GM19463 (cell line): ENCODE measurements around the gene CCDC28B.

Experiments used
- ATAC-seq: cut with Tn5 transposase; IDR thresholded peaks from one replicate; pipeline ENCODE4 v1.9.1; 2021; ENCODE audit warnings: mild to moderate bottlenecking, moderate library complexity; ENCODE audit not compliant: unreplicated experiment

Gene CCDC28B

DNA sequence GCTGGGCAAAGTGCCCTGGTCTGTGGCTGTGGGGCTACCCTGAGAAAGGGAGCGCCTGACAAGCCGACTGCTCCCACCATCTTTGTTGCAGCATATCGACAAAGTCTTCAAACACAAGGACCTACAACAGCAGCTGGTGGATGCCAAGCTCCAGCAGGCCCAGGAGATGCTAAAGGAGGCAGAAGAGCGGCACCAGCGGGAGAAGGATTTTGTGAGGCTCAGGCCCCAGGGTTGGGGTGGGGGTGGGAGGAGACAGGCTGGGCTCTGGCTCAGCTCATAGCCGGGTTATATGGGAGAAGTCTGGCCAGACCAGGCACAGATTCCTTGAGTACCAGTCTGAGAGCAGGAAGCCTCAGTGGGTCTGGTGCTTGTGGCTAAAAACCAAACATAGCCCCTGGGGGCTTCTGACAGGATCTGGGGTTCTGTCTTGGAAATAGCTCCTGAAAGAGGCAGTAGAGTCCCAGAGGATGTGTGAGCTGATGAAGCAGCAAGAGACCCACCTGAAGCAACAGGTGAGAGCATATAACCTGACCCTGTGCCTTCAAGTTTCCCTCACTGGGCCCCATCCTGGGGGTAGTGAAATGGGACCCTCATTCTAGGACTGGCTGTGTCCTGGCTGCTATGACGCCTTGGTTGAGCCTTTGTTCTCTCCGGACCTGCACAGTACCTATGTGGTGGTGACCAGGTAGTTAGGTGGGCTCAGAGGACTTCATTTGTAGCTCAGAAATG, 8.0 kb upstream of the CCDC28B start:
- ATAC-seq: no peak

DNA sequence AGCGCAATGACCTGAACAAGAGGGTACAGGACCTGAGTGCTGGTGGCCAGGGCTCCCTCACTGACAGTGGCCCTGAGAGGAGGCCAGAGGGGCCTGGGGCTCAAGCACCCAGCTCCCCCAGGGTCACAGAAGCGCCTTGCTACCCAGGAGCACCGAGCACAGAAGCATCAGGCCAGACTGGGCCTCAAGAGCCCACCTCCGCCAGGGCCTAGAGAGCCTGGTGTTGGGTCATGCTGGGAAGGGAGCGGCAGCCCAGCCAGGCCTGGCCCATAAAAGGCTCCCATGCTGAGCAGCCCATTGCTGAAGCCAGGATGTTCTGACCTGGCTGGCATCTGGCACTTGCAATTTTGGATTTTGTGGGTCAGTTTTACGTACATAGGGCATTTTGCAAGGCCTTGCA, 5.4 kb upstream of the CCDC28B start:
- no peak for ATAC-seq

DNA sequence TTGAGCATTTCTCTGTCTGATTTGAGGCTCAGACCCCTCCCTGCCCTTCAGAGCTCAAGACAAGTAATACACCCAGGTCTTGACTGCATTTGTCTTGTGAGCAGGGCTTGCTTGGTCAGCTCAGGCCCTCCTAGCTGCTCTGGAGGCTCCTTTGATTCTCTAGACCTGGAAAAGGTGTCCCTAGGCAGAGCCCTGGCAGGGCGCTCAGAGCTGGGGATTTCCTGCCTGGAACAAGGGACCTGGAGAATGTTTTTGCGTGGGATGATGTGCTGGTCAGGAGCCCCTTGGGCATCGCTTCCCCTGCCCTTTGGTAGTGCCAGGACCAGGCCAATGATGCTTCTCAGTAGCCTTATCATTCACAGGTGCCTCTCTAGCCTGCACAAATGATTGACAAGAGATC, 4.9 kb upstream of the CCDC28B start:
- no peak for ATAC-seq

DNA sequence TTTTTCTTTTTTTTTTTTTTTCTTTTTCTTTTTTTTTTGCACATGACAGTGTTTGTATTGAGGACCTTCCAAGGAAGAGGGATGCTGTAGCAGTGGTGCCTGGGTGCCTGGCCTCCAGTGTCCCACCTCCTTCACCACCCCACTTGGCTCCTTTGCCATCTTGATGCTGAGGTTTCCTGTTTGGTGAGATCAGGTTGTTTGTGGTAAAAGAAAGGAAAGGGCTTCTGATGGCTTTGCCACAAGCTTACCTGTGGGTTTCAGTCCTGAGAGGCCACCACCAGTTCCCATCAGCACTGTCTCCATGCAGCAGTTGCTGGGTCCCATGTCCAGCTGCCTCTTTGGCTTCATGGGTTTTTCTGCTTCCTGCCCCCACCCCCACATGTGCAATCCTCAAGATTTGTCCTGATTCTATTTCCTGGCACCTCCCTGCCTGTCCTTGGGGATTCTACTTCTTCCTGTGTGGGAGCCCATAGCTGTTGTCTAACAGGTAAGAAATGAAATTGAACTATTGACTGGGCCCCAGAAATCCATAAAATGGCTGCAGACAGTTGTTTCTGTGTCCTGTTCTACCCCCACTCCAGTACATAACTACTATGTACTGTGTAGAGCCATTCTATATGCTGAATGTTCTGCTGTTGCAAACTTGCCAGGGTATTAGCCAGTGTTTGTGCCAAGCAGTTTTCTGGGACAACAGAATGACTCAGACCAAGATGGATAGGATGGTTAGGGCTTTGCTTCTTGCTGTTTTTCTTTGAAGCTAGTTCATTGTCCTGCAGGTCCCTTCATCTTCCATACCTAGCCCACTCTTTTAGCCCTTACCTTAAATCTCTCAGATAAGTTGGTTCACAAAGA, 4.2 kb upstream of the CCDC28B start:
- no peak for ATAC-seq

DNA sequence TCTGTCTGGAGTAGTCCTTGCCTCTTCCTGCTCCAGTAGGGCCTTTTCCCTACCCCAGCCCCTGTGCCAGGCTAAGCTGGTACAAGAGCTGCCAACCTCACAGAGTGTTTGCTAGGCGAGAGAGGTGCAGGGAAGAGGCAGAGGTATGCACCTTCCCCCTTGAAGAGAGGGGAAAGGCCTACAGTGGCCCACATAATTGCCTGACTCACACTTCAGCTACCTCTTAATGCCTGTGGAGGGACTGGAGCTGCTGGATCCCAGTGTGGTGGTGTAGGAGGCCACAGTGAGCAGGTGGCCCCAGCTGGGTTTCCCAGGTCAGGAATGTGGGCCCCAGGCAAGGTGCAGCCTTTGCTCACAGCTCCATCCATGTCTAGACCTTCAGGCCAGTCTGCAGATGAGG, 3.3 kb upstream of the CCDC28B start:
- ATAC-seq: no peak

DNA sequence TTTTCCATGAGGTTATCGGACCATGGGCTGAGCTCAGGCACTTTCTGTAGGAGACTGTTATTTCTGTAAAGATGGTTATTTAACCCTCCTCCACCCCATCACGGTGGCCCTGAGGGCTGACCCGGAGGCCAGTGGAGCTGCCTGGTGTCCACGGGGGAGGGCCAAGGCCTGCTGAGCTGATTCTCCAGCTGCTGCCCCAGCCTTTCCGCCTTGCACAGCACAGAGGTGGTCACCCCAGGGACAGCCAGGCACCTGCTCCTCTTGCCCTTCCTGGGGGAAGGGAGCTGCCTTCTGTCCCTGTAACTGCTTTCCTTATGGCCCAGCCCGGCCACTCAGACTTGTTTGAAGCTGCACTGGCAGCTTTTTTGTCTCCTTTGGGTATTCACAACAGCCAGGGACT, 2.6 kb upstream of the CCDC28B start:
- no peak for ATAC-seq

DNA sequence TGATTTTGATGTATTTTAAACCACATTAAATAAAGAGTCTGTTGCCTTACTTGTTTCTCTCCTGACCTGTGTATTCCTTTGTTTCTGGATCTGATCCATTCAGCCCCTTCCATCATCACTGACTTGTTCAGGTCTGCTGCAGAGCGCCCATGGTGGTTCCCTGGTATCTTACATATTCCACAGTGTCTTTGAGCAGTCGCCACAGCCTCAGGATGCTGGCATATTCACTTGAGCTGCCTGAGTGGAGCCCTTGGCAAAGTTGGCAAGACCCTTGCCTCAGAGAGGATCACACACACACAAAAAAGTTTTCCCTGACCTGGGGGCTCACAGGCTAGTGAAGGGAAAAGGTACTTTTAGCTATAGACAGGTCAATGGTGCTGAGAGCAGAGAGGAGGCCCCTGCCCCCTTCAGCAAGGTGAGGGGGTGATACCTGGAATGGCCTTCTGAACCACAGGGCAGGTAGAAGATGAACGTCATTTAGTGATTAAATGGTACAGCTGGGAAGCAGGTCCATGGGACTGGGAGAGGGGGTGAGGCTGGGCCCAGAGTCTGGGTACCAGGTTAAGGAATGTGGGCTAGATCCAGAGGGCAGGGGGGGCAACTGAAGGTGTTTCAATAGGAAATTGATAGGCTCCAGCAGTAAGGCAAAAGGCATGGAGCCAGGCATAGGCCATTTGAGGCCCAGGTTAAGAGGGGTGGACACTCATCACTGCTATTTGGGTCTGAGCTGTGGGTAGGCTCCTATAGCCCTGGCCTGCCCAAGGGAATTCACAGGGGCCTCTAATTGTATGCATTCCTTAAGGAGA, 2.0 kb upstream of the CCDC28B start:
- no peak for ATAC-seq

DNA sequence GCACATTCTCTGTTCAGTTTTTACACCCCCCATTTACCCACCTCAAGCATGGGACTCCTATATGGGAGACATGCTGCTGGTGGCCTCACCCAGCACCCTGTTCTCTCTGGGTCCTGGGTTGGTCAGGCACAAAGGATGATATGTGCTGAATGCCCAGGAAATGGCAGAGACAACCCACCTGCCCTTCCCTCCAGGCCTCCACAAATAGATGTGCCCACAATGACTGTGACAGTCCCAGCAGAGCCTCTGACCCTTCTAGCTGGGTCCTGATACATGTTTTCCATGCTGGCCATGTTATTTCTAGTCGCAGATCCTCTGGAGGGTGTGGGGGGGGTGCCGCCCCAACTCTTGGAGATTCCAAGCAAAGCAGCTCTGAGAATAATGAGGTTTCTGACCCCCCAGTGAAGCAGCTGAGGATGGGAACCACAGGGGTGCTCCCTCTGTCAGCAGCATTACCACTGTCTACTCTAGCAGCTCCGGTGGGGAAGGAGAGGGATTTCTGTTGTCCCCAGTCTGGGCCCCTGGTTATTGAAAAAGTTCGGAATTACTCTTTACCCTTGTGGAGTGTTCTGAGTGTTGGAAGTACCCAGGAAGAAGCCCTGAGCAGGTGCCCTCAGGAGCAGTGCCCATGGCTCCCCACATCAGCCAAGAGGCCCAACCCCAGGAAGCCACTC, 1.2 kb upstream of the CCDC28B start:
- no peak for ATAC-seq

DNA sequence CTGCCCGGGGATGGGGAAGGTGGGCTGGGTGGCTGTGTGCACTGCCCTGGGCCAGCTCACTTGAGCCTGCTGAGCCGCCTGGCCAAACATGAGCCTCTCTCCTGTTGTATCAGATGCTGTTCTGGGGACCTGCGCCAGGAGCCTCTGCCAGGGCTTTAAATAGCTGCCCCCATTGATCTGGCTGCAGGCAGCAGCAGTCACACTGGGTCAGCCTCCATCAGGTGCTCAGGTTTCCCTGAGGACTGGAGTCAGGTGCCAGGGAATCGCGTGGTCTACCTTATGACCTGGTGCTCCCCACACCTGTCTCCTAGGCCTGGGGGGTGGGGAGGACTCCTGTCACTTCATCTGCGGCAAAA, 700 bp upstream of the CCDC28B start:
- ATAC-seq: no peak

DNA sequence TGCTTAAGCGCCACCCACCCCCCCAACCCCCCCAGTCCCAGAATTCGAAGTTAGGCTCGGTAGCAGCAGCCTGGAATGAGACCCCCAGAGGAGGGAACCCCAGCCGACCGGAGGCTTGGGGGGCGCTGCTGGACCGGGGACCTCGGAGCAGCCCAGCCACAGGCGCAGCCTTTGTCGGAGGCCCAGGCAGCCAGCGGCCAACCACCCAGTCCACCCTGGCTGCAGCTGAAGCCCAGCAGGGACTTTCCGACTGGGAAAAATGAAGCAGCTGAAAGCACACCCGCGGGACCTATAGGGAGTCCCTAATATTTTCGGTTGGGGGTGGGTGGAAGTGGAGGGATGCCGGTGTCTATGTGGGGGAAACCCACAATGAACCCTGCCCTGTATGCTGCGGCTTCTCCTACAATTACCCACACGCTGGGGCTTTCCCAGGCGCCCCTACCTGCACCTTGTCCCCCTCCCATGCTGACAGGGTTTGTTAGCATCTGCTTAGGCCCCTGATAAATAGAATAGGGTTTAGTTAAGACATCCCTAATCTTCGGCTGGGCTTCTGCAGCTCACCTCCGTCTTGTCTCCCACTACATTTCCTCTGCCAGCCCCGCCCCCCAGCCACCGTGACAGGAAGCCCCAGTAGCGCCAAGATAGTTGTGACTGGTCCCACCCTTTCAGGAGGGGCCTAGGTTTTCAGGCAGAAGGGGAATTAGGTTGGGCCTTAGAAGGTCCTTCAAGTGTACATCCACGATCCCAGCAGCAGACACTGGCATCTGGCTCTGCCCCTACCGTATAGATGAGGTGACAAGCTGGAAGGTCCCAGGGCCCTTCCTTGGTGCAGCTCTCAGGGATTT, 838 bp downstream of the CCDC28B start:
- peak; percentile 35 for ATAC-seq

DNA sequence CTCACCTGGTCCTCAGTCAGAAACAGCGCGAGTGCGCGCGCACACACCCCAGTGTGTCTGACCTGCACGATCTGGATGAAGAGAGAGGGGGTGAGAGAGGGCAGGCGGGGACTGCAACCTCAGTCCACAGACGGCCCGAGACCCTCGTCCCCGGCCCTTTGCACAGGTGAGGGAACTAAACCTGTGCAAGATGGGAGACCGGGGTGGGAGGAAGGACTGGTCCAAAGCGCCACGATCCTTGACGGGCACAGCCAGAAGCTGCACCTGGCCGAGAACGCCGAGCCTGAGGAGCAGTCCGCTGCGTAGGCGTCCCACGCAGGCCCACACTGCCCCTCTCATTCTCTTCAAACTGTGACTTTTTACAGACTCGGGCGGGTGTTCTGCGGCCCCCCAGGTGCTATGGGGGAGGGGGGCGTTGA, 4.6 kb downstream of the CCDC28B start:
- no peak for ATAC-seq

DNA sequence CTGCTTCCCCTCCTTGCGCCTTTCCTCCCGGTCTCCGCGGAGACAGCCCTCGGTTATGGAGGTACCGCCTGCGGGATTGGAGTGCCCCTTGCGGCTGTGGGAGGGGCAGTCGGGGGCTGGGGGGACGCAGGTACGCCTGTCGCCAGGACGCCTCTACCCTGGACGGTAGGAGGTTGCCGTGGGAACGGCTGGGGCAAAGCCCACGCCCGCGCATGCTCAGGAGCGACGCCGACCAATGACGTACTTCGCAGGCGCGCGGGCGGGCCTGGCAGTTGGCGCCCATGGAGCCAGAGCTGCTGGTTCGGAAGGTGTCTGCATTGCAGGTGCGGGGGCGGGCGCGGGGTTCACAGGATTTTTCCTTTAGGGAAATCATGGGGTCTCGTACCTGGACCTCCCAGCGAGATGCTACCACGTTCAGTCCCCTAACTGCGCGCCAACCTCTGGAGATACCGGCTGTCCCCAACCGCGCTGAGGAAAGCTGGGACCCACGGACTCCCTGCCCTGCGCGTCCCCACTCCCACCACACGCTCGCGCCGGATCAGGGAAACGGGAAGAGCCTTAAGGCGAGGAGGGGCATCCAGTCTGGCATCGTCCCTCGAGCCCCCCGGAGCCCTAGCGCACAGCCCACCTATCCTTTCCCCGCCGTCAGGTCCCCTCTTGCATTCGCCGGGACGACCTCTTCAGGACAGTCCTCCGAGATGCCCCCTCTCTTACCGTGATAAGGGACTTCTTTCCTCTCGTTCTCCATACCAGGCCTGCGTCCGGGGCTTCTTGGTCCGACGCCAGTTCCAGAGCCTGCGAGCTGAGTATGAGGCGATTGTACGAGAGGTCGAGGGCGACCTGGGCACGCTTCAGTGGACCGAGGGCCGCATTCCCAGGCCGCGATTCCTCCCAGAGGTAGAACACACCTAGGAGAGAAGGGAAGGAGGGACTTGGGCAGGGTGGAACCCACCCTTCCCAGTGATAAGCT, 5.3 kb downstream of the CCDC28B start, which contains the start of gene IQCC:
IQCC (plus strand) TSS at position 271 of the 970 bp plus-strand sequence; CDS start at position 282, 11 bp downstream.
- peak; percentile 67 for ATAC-seq

DNA sequence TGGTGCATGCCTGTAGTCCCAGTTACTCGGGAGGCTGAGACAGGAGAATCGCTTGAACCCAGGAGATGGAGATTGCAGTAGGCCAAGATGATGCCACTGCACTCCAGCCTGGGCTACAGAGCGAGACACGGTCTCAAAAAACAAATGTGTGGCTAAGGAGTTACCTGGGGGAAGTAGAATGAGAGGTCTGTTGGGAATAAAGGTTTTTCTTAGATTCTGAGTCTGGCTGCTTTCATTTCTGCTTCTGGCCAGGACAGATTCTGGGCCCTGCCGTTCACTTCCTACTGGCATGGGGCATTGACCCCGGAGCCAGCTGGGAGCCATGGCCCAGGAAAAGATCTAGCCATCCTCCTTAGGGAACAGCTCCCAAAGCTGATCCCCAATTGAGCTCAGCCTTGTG, 8.1 kb downstream of the CCDC28B start:
- no peak for ATAC-seq

DNA sequence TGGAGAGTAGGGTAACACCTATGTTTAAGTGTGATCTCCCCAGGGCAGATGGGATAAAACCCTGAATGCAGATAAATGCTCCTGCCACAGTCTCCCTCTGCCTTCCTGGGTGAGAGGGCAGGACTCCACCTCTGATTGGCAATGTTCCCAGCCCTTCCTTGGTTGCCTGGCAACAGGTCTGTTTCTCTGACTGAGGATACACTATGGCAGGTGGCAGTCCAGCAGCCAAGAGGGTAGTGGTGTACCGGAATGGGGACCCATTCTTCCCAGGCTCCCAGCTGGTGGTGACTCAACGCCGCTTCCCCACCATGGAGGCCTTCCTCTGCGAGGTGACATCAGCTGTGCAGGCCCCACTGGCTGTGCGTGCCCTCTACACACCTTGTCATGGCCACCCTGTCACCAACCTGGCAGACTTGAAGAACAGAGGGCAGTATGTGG, 8.5 kb downstream of the CCDC28B start, which contains the start of gene DCDC2B:
DCDC2B (plus strand) TSS at position 199 of the 438 bp plus-strand sequence; CDS start at position 204, 5 bp downstream.
- ATAC-seq: no peak

DNA sequence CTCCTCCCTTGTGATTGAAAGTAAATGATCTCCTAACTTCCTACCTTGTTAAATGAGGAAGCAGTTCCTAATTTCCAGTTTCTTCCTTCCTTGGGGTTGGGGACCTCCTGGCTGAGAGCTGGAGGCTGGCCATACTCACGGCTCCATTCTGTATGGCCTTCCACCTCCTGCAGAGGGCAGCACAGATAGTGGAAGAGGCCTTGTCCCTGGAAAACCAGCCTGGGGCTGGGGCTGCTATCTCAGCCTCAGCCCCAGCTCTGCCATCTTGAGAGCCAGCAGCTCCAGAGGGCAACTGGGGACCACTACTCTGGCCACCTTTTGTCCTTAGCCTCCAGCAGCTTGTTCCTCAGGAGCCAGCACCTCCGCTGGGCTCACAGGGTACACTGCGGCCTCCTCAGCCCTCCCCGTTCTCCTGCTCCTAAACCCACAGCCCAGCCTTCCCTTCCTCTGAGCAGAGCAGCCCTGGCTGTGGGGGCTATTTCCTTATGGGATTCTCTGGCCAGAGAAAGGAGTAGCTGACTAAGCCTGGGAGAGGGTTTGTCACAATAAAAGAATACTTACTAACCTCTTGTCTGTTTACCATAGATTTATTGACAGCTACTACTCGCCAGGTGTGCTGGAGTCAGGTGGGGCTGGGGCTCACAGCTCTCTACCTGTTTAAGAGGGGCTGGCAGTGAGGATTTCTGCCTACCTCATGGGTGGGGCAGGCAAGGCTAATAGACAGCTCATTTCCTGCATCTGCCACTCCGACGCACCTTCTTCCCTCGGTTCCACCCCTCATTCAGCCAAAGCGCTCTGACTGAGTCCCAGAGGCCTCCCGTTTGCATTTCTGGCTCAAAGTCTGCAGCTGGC, 15.5 kb downstream of the CCDC28B start:
- no peak for ATAC-seq

DNA sequence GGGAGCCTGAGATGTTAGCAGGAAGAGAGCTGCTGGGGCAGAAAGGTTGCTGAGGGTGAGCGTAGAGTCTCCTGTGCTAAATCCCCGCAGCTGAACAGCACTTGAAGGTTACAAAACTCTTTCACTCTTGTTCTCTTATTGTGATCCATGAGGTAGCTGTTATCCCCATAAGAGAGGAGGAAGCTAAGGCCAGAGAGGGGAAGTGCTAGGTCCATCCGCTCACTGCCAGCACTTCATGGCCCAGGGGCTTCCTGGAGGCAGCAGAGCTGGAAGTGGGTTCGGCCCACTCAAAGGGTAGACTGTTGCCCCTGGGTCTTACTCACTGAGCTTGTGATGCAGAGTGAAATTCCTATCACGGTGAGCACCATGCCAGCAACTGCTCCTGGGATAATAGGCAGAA, 16.2 kb downstream of the CCDC28B start:
- ATAC-seq: no peak

DNA sequence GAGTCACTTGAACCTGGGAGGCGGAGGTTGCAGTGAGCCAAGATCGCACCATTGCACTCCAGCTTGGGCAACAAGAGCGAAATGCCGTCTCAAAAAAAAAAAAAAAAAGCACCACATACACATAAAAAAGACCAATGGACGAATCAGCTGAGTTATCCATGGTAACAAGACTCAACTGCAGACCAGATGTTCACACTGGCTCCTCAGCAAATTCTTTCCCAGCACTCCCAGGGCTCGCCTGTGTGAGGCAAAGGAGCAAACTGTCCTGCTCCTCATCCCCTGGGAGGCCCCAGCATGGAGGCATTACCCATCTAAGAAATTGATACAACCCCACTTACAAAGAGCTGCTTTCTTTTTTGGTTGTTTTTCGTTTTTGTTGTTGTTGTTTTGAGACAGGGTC, 18.6 kb downstream of the CCDC28B start:
- ATAC-seq: no peak
